H1 (cell line): ENCODE measurements around the gene TEX101. TPM values are rescaled to one million over a fixed set of nuclear protein-coding genes. Genes with fewer than 3 reads are reported as not detected.

Experiments used
- CEBPB ChIP-seq: IDR thresholded peaks from 2 replicates; pipeline ENCODE4 v1.6.1; 2012; ENCODE audit warnings: low read depth, low read length
- FOSL1 ChIP-seq: IDR thresholded peaks from 2 replicates; pipeline ENCODE4 v1.6.1; 2011; ENCODE audit warnings: mild to moderate bottlenecking, low read depth, low read length, moderate library complexity; ENCODE audit not compliant: insufficient read depth
- KDM5A ChIP-seq: fragments of 200-600 bp; IDR thresholded peaks from 2 replicates; pipeline ENCODE4 v1.7.1; 2012; ENCODE audit warnings: mild to moderate bottlenecking, low read length, inconsistent platforms, mixed read lengths
- PHF8 ChIP-seq: fragments of 200-600 bp; sonication (generic); conservative IDR thresholded peaks from 2 replicates; pipeline ENCODE4 v1.7.1; 2012; ENCODE audit warnings: low read depth, mild to moderate bottlenecking, inconsistent platforms, low read length, moderate library complexity
- SAP30 ChIP-seq: fragments of 300-600 bp; sonication (generic); IDR thresholded peaks from 2 replicates; pipeline ENCODE4 v1.7.1; 2012; ENCODE audit warnings: low read length, moderate library complexity, mild to moderate bottlenecking, inconsistent platforms; ENCODE audit not compliant: insufficient read depth, insufficient replicate concordance
- SIRT6 ChIP-seq: IDR thresholded peaks from one replicate; pipeline ENCODE4 v1.7.1; 2012; ENCODE audit warnings: low read length, inconsistent platforms
- ZNF274 ChIP-seq: IDR thresholded peaks from 2 replicates; pipeline ENCODE4 v1.7.0; 2012; ENCODE audit warnings: low read length, borderline replicate concordance; ENCODE audit errors: extremely low read depth
- polyA plus RNA-seq, 7 experiments: library from polyadenylated mRNA; depleted of rRNA in 3 of 7; stranded (reverse) in 5 of 7; unstranded in 2 of 7; fragments of >200 nt in 5 of 7; fragments of 200-250 nt in 2 of 7; gene quantifications; 1 replicate in 5 of 7; 2 replicates in 1 of 7; 4 replicates in 1 of 7; pipeline versions ENCODE4 v1.2.1 to v1.2.3, GENCODE V29; 2011 to 2013; ENCODE audit warnings: missing spikeins in 2 of 7, mixed read lengths in 2 of 7
- total RNA-seq: library from RNA; stranded (reverse); fragmentation: NEBNext Ultra II Directional; extraction: Animal tissue kit (Norgen Biotek cat#: 25700); gene quantifications from 2 replicates; pipeline ENCODE4 v1.2.1, GENCODE V29; 2021

Gene TEX101
- total and polyA plus RNA-seq, 2 of the 8 experiments (the other 6 are each of a cell fraction or from before 2014, with no cell fraction given), result 0.12 TPM; not detected in 1

DNA sequence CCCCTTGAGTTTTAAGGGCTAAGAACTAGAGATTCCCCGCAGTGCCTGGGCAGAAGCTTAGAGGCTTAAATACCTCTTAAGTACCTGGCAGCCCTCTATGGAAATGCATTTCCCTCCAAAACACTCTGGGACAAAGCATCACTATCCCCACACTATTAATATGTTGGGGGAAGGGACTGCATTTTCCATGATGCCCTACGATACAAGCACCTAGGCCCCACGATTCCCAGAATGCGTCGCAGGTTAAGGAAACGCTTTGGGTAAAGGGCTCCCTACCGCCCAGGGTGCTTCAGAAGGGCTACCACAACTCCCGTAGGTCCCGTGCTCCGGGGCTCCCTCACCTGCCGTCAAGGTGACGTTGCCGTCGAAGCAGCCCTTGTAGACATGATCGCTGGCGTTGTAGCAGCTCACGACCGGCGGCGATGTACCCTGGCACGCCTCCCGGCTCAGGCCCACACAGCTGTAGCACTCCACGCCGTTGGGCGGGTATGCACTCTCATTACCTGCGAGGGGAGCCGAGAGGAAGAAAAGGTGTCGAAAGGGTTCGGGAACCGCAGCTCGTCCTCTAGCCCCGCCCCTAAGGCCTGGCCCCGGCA, 48.2 kb downstream of the TEX101 start (continued):
- TF ChIP-seq SIRT6 (no peak), PHF8 (peak; percentile 68), KDM5A (no peak), ZNF274 (no peak), SAP30 (peak; percentile 24), CEBPB (no peak), FOSL1 (no peak)
